ENCODE results near the gene AMOTL1. TPM values are rescaled to one million over a fixed set of nuclear protein-coding genes. Genes with fewer than 3 reads are reported as not detected.

Gene AMOTL1
- total RNA-seq, 2 donors from 2014 or later: 45.0 to 60.0 TPM

- H3K36me3 Mint-ChIP-seq (ENCODE audit: low read depth): no peaks in the 10 kb centered on the region
- Histone ChIP-seq H3K9ac (ENCODE audit: extremely low read depth, low read length, poor library complexity, severe bottlenecking) (peak overlapping the region; percentile 46), H3K4me3 (ENCODE audit: low read length) (peak overlapping the region; percentile 38), H3K4me1 (ENCODE audit: control insufficient read depth, insufficient read depth, low read length) (peaks cover 18% of the 10 kb centered on the region), H3K9me3 (ENCODE audit: control insufficient read depth, low read length) (no peaks in the 10 kb centered on the region), H3K36me3 (ENCODE audit: control insufficient read depth, insufficient read depth, low read length) (peaks cover 19% of the 10 kb centered on the region), H3K27me3 (ENCODE audit: control insufficient read depth, insufficient read depth, low read length, poor library complexity, severe bottlenecking) (no peaks in the 10 kb centered on the region), H3K27ac (ENCODE audit: low read depth, low read length) (no peak overlapping the region)
- H3K4me1 Mint-ChIP-seq: peaks cover 46% of the 10 kb centered on the region
- H3K27me3 Mint-ChIP-seq (ENCODE audit: insufficient read depth): peaks cover 5% of the 10 kb centered on the region
- 44% methylated on average over 4 of the region's 4 CpGs; no CpG with 5 or more reads in 1 of the 2 experiments for WGBS, 2 experiments (ENCODE audit: insufficient coverage in 1 of 2, insufficient read length in 1 of 2)
- TF ChIP-seq CTCF (conservative IDR thresholded peaks at IDR 0.05): no peak
- H3K4me3 Mint-ChIP-seq: no peak overlapping the region
- peak; percentile 80 for DNase-seq
- no peaks in the 10 kb centered on the region for H3K9me3 Mint-ChIP-seq
- H3K27ac Mint-ChIP-seq: peak overlapping the region; percentile 82
Measured at GRCh38 chr11:94785509-94785908, 17.4 kb downstream of the AMOTL1 start.

GRCh38 chr11:94786264-94787126 is 18.3 kb downstream of the AMOTL1 start:
- no peak overlapping the region for H3K27ac ChIP-seq (ENCODE audit: low read depth, low read length)

GRCh38 chr11:94787801-94788200 is 19.6 kb downstream of the AMOTL1 start:
- Mint-ChIP-seq H3K9me3 (no peaks in the 10 kb centered on the region), H3K4me1 (peaks cover 45% of the 10 kb centered on the region), H3K27me3 (ENCODE audit: insufficient read depth) (peaks cover 5% of the 10 kb centered on the region), H3K4me3 (no peak overlapping the region), H3K27ac (no peak overlapping the region), H3K36me3 (ENCODE audit: low read depth) (peaks cover 6% of the 10 kb centered on the region)
- Histone ChIP-seq H3K27ac (ENCODE audit: low read depth, low read length) (no peak overlapping the region), H3K4me1 (ENCODE audit: control insufficient read depth, insufficient read depth, low read length) (peaks cover 18% of the 10 kb centered on the region), H3K9ac (ENCODE audit: extremely low read depth, low read length, poor library complexity, severe bottlenecking) (no peak overlapping the region), H3K36me3 (ENCODE audit: control insufficient read depth, insufficient read depth, low read length) (peaks cover 24% of the 10 kb centered on the region), H3K9me3 (ENCODE audit: control insufficient read depth, low read length) (no peaks in the 10 kb centered on the region), H3K27me3 (ENCODE audit: control insufficient read depth, insufficient read depth, low read length, poor library complexity, severe bottlenecking) (no peaks in the 10 kb centered on the region), H3K4me3 (ENCODE audit: low read length) (no peak overlapping the region)
- TF ChIP-seq CTCF (conservative IDR thresholded peaks at IDR 0.05): no peak
- WGBS, 2 experiments (ENCODE audit: insufficient coverage in 1 of 2, insufficient read length in 1 of 2): 92 to 93% methylated on average over 5 of the region's 5 CpGs
- DNase-seq: no peak

More at GRCh38 chr11:94786264-94787126, 18.3 kb downstream of the AMOTL1 start:
- H3K9me3 ChIP-seq (ENCODE audit: control insufficient read depth, low read length): no peaks in the 10 kb centered on the region
- no peak overlapping the region for H3K9ac ChIP-seq (ENCODE audit: extremely low read depth, low read length, poor library complexity, severe bottlenecking)
- 47 to 57% methylated on average over 5 to 10 of the region's 10 CpGs for WGBS, 2 experiments (ENCODE audit: insufficient coverage in 1 of 2, insufficient read length in 1 of 2)
- Mint-ChIP-seq H3K4me1 (peaks cover 45% of the 10 kb centered on the region), H3K27me3 (ENCODE audit: insufficient read depth) (peaks cover 5% of the 10 kb centered on the region), H3K9me3 (no peaks in the 10 kb centered on the region), H3K27ac (peak overlapping the region; percentile 78), H3K36me3 (ENCODE audit: low read depth) (no peaks in the 10 kb centered on the region), H3K4me3 (no peak overlapping the region)
- peaks cover 18% of the 10 kb centered on the region for H3K4me1 ChIP-seq (ENCODE audit: control insufficient read depth, insufficient read depth, low read length)
- DNase-seq: peak; percentile 81
- H3K4me3 ChIP-seq (ENCODE audit: low read length): no peak overlapping the region
- no peaks in the 10 kb centered on the region for H3K27me3 ChIP-seq (ENCODE audit: control insufficient read depth, insufficient read depth, low read length, poor library complexity, severe bottlenecking)
- H3K36me3 ChIP-seq (ENCODE audit: control insufficient read depth, insufficient read depth, low read length): peaks cover 21% of the 10 kb centered on the region
- peak; percentile 86 for TF ChIP-seq CTCF (conservative IDR thresholded peaks at IDR 0.05)
